HG02759 (cell line): ENCODE measurements around the gene FIBIN.
"Not testable (repeated sequence)": the region's sequence is repeated elsewhere in the genome, so short reads cannot be mapped to it uniquely, and the experiment has no call there.

Experiments used
- ATAC-seq: cut with Tn5 transposase; IDR thresholded peaks from one replicate; pipeline ENCODE4 v1.9.1; 2021; ENCODE audit warnings: mild to moderate bottlenecking, moderate library complexity; ENCODE audit not compliant: unreplicated experiment

Gene FIBIN

GRCh38 chr11:26976389-26976788 is 17.5 kb upstream of the FIBIN start:
- no peak for ATAC-seq

GRCh38 chr11:26977209-26977608 is 16.7 kb upstream of the FIBIN start:
- not testable (repeated sequence) for ATAC-seq

GRCh38 chr11:26983645-26984044 is 10.3 kb upstream of the FIBIN start:
- ATAC-seq, result no peak

DNA sequence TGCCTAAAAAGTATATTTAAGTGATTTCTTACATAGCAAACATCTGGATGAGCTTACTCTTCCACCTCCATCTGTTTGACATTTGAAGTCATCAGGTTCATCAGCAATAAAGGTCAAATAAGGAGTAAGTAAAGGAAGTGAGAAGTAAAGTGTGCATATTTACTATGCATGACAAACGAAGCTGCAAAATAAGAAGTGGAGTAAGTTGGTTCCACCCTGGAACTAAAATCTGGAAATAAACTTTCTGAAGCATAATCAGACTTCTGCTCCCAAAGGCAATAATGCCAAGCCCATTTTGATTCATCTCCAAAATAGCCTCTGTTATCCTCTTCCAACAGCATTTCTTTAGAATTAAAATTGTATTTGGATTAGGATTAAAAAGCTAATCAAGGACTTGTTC is 8.4 kb upstream of the FIBIN start:
- no peak for ATAC-seq

- no peak for ATAC-seq
Observed at GRCh38 chr11:26985943-26986342, 8.0 kb upstream of the FIBIN start.

GRCh38 chr11:26987272-26987671 is 6.6 kb upstream of the FIBIN start:
- no peak for ATAC-seq

- ATAC-seq, result no peak
Observed at GRCh38 chr11:26987731-26988130, 6.2 kb upstream of the FIBIN start.

GRCh38 chr11:26992031-26992541 is 1.8 kb upstream of the FIBIN start:
- no peak for ATAC-seq

- ATAC-seq, result no peak
Observed at GRCh38 chr11:26994631-26995095, 751 bp downstream of the FIBIN start.

DNA sequence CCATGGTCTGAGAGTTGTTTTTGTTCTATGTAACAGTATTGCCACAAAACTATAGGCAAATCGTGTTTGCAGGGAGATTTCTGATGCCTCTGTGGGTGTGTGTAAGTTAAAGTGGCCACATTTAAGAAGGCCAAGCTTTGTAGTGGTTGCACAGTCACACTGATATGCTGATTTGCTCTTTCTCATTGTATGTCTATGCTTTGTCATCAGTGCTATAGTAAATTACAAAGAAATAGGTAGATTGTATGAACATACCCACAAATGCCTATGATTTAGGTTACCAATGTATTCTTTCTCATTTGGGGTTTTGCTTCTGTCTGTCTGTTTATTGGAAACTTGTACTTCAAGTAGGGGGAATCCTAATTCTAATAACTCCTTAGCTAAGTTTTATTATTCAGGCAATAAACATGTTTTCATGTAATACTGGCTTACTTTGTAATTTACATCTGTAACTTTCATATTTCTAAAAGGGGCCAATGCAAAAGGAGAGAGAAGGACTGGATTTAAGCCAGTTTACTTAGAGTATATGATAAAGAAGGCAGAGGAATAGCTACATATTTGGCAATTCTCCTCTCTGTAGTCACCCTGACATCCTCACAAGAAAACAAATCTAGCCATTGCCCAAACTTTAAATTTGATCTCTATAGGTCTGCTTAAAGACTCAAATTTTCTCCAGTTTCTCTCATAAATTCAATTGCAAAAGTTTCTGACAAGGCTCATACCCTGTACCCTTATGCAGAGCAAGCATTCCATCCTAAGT is 2.0 kb downstream of the FIBIN start:
- no peak for ATAC-seq

DNA sequence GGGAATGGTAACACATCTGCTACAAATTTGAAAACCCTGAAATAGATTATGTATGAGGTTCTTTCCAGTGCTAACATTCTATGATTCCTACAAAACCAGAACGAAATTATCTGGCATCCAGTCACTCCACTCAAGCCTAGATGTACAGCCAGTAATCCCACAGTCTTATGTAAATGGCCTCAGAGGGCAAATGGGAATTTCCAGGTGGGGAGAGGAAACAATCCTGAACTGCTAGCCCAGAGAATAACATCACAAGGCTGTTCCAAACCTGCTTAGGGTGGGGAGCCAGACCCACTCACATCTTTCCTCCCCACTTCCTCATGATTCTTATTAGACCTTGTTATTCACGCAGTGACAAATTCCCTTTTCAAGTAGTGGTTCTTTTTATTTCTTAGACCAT is 3.5 kb downstream of the FIBIN start:
- ATAC-seq, result no peak

GRCh38 chr11:27001136-27001730 is 7.3 kb downstream of the FIBIN start:
- ATAC-seq, result not testable (repeated sequence)

DNA sequence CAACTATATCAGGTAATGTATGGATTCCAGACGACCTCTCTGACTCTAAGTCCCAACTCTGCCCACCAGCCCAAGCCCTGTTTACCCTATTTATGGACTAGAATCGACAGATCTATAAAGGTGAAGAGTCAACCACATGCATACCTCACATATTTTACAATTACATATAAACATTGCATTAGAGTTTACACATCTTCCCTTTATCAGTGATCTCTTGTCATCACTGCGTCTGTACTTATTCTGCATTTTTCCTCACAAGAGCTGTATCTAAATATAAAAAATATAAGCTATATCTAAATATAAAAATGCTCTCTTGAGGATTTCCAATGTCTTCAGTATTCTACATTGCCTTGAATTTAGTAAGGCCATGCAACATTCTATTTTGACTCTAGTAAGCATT is 8.5 kb downstream of the FIBIN start:
- no peak for ATAC-seq

- ATAC-seq, result no peak
Observed at GRCh38 chr11:27002838-27003237, 8.9 kb downstream of the FIBIN start.

GRCh38 chr11:27004103-27004502 is 10.2 kb downstream of the FIBIN start:
- ATAC-seq, result no peak

- no peak for ATAC-seq
Observed at GRCh38 chr11:27008811-27009535, 15.1 kb downstream of the FIBIN start.

- ATAC-seq, result no peak
Observed at GRCh38 chr11:27011560-27012233, 17.8 kb downstream of the FIBIN start.

- no peak for ATAC-seq
Observed at GRCh38 chr11:27012234-27012921, 18.5 kb downstream of the FIBIN start.

DNA sequence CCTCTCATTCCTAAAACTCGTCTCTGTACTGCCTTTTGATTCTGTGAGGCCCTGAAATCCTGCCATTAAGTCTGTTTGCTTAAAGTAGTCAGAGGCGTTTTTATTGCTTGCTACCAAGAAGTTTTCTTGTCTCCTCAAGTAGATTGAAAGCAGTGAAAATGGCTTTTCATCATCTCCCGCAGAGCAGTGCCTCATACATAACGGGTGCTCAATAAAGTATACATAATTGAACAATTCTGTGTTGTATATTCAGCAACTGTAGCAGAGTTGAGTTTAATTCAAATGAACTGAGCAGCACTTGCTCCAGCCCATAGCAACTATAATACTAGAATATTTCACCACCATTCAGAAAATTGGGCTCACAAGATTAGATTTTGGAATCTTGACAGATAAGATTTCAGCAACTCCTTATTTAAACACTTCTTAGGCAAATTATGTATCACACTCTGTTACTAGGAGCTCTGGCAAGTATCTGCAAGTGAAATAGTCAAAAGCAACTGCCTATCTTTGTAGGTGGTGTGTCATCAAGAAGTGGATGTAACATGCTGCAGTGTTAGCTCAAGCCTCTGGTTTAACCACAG is 20.0 kb downstream of the FIBIN start:
- no peak for ATAC-seq

- no peak for ATAC-seq
Observed at GRCh38 chr11:27018902-27019529, 25.1 kb downstream of the FIBIN start.
